CD4-positive, alpha-beta T cell (primary cell): ENCODE data around the gene DARS1. TPM values are rescaled to one million over a fixed set of nuclear protein-coding genes. Genes with fewer than 3 reads are reported as not detected.
A peak's percentile ranks its signal among the peaks of the same experiment; 100 is the strongest.

Experiments
- ATAC-seq: fragments of 200-7000 bp; cut with Tn5 transposase; one replicate; pipeline ENCODE4 v1.10.0; 2022; ENCODE audit warnings: mild to moderate bottlenecking; ENCODE audit not compliant: poor library complexity
- CTCF ChIA-PET: fragments of 350-600 bp; sonication (Branson Sonifier 250); formaldehyde crosslinking; loops from one replicate; lab custom pipeline; 2021; ENCODE audit warnings: antibody characterized with exemption, inconsistent platforms; lab: Charles Lee
- POLR2A ChIA-PET: fragments of 350-600 bp; sonication (Branson Sonifier 250); formaldehyde crosslinking; loops from one replicate; lab custom pipeline; 2021; ENCODE audit warnings: antibody characterized with exemption, inconsistent platforms; lab: Charles Lee
- DNase-seq, 14 experiments: peaks; one replicate each; pipeline ENCODE4 v3.0.0-alpha.2; 2013 to 2020; ENCODE audit warnings: mixed read lengths in 2 of 14
- H3K27ac ChIP-seq, 2 donors: one replicate each; pipeline versions ENCODE4 v1.5.1 to v1.7.0; 2013; ENCODE audit warnings: low read length in 2 of 2, low read depth in 1 of 2, mild to moderate bottlenecking in 1 of 2
- H3K27me3 ChIP-seq, 2 experiments: 1 replicate in 1 of 2; 2 replicates in 1 of 2; pipeline versions ENCODE4 v1.6.1 to v1.7.0; 2013; ENCODE audit warnings: low read length in 2 of 2, control low read depth in 1 of 2, mild to moderate bottlenecking in 1 of 2, moderate library complexity in 1 of 2; ENCODE audit not compliant: insufficient read depth in 2 of 2, control insufficient read depth in 1 of 2
- H3K36me3 ChIP-seq: one replicate; pipeline ENCODE4 v1.6.1; 2013; ENCODE audit warnings: low read length, control low read depth; ENCODE audit not compliant: insufficient read depth
- H3K4me1 ChIP-seq: one replicate; pipeline ENCODE4 v1.6.1; 2013; ENCODE audit warnings: low read length, control low read depth; ENCODE audit not compliant: insufficient read depth
- H3K4me3 ChIP-seq: one replicate; pipeline ENCODE4 v1.5.1; 2013; ENCODE audit warnings: mild to moderate bottlenecking, low read length, moderate library complexity
- H3K9me3 ChIP-seq, 2 experiments: 1 replicate in 1 of 2; 2 replicates in 1 of 2; pipeline versions ENCODE4 v1.6.1 to v1.7.0; 2013; ENCODE audit warnings: low read length in 2 of 2, mild to moderate bottlenecking in 2 of 2, control low read depth in 1 of 2, moderate library complexity in 1 of 2; ENCODE audit not compliant: control insufficient read depth in 1 of 2, insufficient read depth in 1 of 2
- H3K27ac Mint-ChIP-seq: one replicate; pipeline ENCODE4 v1.8.0; 2020; ENCODE audit warnings: mixed read lengths
- H3K27me3 Mint-ChIP-seq: one replicate; pipeline ENCODE4 v1.8.0; 2021; ENCODE audit warnings: mixed read lengths
- H3K36me3 Mint-ChIP-seq: one replicate; pipeline ENCODE4 v1.8.0; 2021; ENCODE audit warnings: low read depth, mixed read lengths
- H3K4me1 Mint-ChIP-seq: one replicate; pipeline ENCODE4 v1.8.0; 2021; ENCODE audit warnings: low read depth, mixed read lengths
- H3K4me3 Mint-ChIP-seq: one replicate; pipeline ENCODE4 v1.8.0; 2020; ENCODE audit warnings: mild to moderate bottlenecking, mixed read lengths
- H3K9me3 Mint-ChIP-seq: one replicate; pipeline ENCODE4 v1.8.0; 2020; ENCODE audit warnings: mixed read lengths
- CTCF ChIP-seq: fragments of 200-600 bp; IDR thresholded peaks from one replicate; pipeline ENCODE4 v1.8.0; 2022; ENCODE audit warnings: antibody characterized with exemption, mild to moderate bottlenecking
- intact Hi-C, 2 experiments: fragments of 100-400 bp; cut with DNase I in 1 of 2; cut with micrococcal nuclease in 1 of 2; formaldehyde crosslinking; loops; one replicate each; pipeline versions ENCODE4 v1.15.1 to v1.9.0; 2023 to 2025; cut with DNase I, micrococcal nuclease
- total RNA-seq, 174 experiments: library from RNA in 2 of 174; stranded (reverse) in 2 of 174; gene quantifications; one replicate each; pipeline ENCODE4 v1.2.3 and lab custom pipeline; 2021 to 2026

Gene DARS1
- total RNA-seq, 2 experiments from 2014 or later: 38.2 to 41.7 TPM

DNA sequence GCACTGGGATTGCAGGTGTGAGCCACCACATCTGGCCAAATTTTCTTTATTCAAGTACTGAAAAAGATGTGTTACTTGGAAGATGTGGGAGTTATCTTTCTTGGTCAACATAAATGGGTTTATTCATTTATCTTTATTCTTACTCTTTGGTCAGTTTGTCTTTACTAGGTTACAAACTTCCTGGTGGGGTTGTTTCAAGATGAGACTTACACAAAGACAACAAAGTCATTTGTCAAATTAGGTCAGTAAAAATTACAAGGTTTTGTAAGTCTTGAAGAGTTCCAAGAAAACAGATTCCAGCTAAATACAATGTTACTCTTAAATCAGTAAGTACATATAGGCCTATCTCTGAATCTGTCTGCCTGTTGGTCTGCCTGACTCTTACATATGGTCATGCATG is 48.9 kb downstream of the DARS1 start:
- CTCF ChIA-PET: no interaction called here
- ATAC-seq: no peak
- no peak overlapping the region for H3K27ac Mint-ChIP-seq

DNA sequence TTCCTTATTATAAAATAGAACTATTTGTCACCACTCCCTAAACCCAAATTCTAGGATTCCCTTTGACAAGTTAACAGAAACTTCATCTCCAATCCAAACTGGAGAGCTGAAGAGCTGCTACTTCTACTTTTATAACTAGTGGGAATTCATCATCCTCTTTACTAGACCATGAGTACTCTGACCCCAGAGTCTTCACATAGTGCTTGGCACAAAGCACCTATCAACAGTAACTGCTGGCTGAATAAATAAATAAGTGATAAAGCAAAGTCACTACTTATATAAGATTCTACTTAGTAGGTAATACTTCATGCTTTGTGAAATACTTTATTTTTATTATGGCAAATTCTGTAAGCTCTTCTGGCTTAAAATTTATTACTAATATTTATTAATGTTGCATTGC is 49.5 kb downstream of the DARS1 start:
- ChIA-PET CTCF (no interaction called here), POLR2A (interaction anchor here (0.6 kb wide), 1 partner anchor 986 kb away, joined by 6 read pairs; no protein-coding TSS in a partner anchor)
- Histone ChIP-seq H3K4me1 (peaks cover 3% of the 10 kb centered on the region), H3K36me3 (peaks cover 25% of the 10 kb centered on the region), H3K4me3 (no peak overlapping the region), H3K9me3 (no peaks in the 10 kb centered on the region), H3K27me3 (no peaks in the 10 kb centered on the region), H3K27ac (no peak overlapping the region)
- no peak for TF ChIP-seq CTCF
- DNase-seq (no peak), ATAC-seq (no peak)
- Mint-ChIP-seq H3K9me3 (no peaks in the 10 kb centered on the region), H3K4me1 (peaks cover 44% of the 10 kb centered on the region), H3K4me3 (no peak overlapping the region), H3K27ac (no peak overlapping the region), H3K27me3 (no peaks in the 10 kb centered on the region), H3K36me3 (peaks cover 75% of the 10 kb centered on the region)
- intact Hi-C loops: no loop called here

More for the DNA sequence above, 48.9 kb downstream of the DARS1 start:
- intact Hi-C loops: no loop called here
- Histone ChIP-seq H3K36me3 (peaks cover 19% of the 10 kb centered on the region), H3K9me3 (no peaks in the 10 kb centered on the region), H3K4me3 (no peak overlapping the region), H3K4me1 (peaks cover 3% of the 10 kb centered on the region), H3K27me3 (no peaks in the 10 kb centered on the region), H3K27ac (no peak overlapping the region)
- H3K36me3 Mint-ChIP-seq: peaks cover 72% of the 10 kb centered on the region
- H3K4me3 Mint-ChIP-seq: no peak overlapping the region
- no peaks in the 10 kb centered on the region for H3K9me3 Mint-ChIP-seq
- H3K4me1 Mint-ChIP-seq: peaks cover 45% of the 10 kb centered on the region
- TF ChIP-seq CTCF: no peak
- no peaks in the 10 kb centered on the region for H3K27me3 Mint-ChIP-seq
- POLR2A ChIA-PET: no interaction called here
- no peak for DNase-seq

- peaks cover 68% of the 10 kb centered on the region for H3K36me3 Mint-ChIP-seq
Observed at GRCh38 chr2:135931776-135932443, 53.5 kb downstream of the DARS1 start.

More at GRCh38 chr2:135931776-135932443, 53.5 kb downstream of the DARS1 start:
- Histone ChIP-seq H3K27ac (no peak overlapping the region), H3K27me3 (no peaks in the 10 kb centered on the region), H3K9me3 (no peaks in the 10 kb centered on the region), H3K4me3 (no peak overlapping the region), H3K4me1 (peaks cover 3% of the 10 kb centered on the region), H3K36me3 (peaks cover 45% of the 10 kb centered on the region)
- DNase-seq (peak in 1 of 14 experiments; percentile 5), ATAC-seq (no peak)
- Mint-ChIP-seq H3K27ac (peak overlapping the region; percentile 16), H3K4me1 (peaks cover 14% of the 10 kb centered on the region), H3K9me3 (no peaks in the 10 kb centered on the region), H3K4me3 (no peak overlapping the region), H3K27me3 (no peaks in the 10 kb centered on the region)
- CTCF ChIA-PET: no interaction called here
- POLR2A ChIA-PET: no interaction called here
- TF ChIP-seq CTCF: no peak
- intact Hi-C loops: loop anchor here in 1 of 2 experiments (5.0 kb wide), 1 partner anchor 35 kb away; no protein-coding TSS in a partner anchor
